Measurements from ENCODE around the gene AFF4. TPM values are rescaled to one million over a fixed set of nuclear protein-coding genes. Genes with fewer than 3 reads are reported as not detected.

AFF4 gene
- total and polyA plus RNA-seq, 2 donors (not counting 1 experiment from before 2014, with no cell fraction given): 16.2 to 81.5 TPM

GRCh38 chr5:132998556-132998955 lies 35.1 kb upstream of the AFF4 start:
- DNase-seq (no peak), ATAC-seq (ENCODE audit: low read depth) (no peak)
- peaks cover 3% of the 10 kb centered on the region for H3K79me2 ChIP-seq (ENCODE audit: control insufficient read depth, insufficient read depth, low read length)
- no peaks in the 10 kb centered on the region for H3K9me3 Mint-ChIP-seq (ENCODE audit: insufficient read depth)
- no peak overlapping the region for H3K27ac Mint-ChIP-seq
- CTCF ChIA-PET: no interaction called here
- H3K4me1 ChIP-seq (ENCODE audit: control insufficient read depth in 2 of 2, insufficient read depth in 2 of 2, low read length in 2 of 2): no peaks in the 10 kb centered on the region
- H3K4me1 Mint-ChIP-seq: no peaks in the 10 kb centered on the region
- POLR2A ChIA-PET: no interaction called here
- no peaks in the 10 kb centered on the region for H3K27me3 Mint-ChIP-seq
- no peaks in the 10 kb centered on the region for H3K9me3 ChIP-seq (ENCODE audit: control extremely low read depth in 1 of 3, control insufficient read depth in 2 of 3, insufficient read depth in 1 of 3, low read length in 2 of 3)
- no peaks in the 10 kb centered on the region for H3K27me3 ChIP-seq (replicated peaks in 1 of 4; ENCODE audit: control extremely low read depth in 1 of 4, control insufficient read depth in 3 of 4, insufficient read depth in 4 of 4, low read length in 3 of 4)
- no peak overlapping the region for H3K4me3 ChIP-seq (ENCODE audit: control extremely low read depth in 1 of 5, extremely low read depth in 1 of 5, insufficient read depth in 1 of 5, low read depth in 2 of 5, low read length in 4 of 5)
- no peaks in the 10 kb centered on the region for H4K20me1 ChIP-seq (ENCODE audit: control insufficient read depth, insufficient read depth, low read length, poor library complexity, severe bottlenecking)
- no peak overlapping the region for H3K4me2 ChIP-seq (replicated peaks; ENCODE audit: low read depth, low read length, poor library complexity, severe bottlenecking)
- no peak overlapping the region for H3K9ac ChIP-seq (ENCODE audit: low read length)
- peaks cover 4 to 20% of the 10 kb centered on the region in 2 experiments for H3K36me3 ChIP-seq (replicated peaks in 1 of 2; ENCODE audit: control extremely low read depth in 1 of 2, control insufficient read depth in 1 of 2, extremely low read depth in 1 of 2, insufficient read depth in 2 of 2, low read length in 1 of 2)
- H3K27ac ChIP-seq (ENCODE audit: low read length in 2 of 2): no peak overlapping the region
- intact Hi-C loops (cut with micrococcal nuclease): no loop called here
- no peak overlapping the region for H2AFZ ChIP-seq (ENCODE audit: insufficient read depth, low read depth, low read length, poor library complexity, severe bottlenecking)
- H3K4me3 Mint-ChIP-seq: no peak overlapping the region
- no CpG with 5 or more reads among the region's 2 CpGs for WGBS (ENCODE audit: insufficient coverage)
- TF ChIP-seq EZH2 (IDR thresholded peaks at IDR 0.05; ENCODE audit: borderline replicate concordance, insufficient read depth, low read depth, low read length, poor library complexity, severe bottlenecking): no peak
- TF ChIP-seq CTCF (IDR thresholded peaks at IDR 0.05): no peak

GRCh38 chr5:132996307-132996706 lies 32.9 kb upstream of the AFF4 start:
- H3K27me3 Mint-ChIP-seq: no peaks in the 10 kb centered on the region

More at GRCh38 chr5:132996307-132996706, 32.9 kb upstream of the AFF4 start:
- no peak for TF ChIP-seq EZH2 (IDR thresholded peaks at IDR 0.05; ENCODE audit: borderline replicate concordance, insufficient read depth, low read depth, low read length, poor library complexity, severe bottlenecking)
- no peak for TF ChIP-seq CTCF (IDR thresholded peaks at IDR 0.05)
- no peaks in the 10 kb centered on the region for H3K27me3 ChIP-seq (replicated peaks in 1 of 4; ENCODE audit: control extremely low read depth in 1 of 4, control insufficient read depth in 3 of 4, insufficient read depth in 4 of 4, low read length in 3 of 4)
- ChIA-PET CTCF (no interaction called here), POLR2A (no interaction called here)
- no peaks in the 10 kb centered on the region for H3K4me1 ChIP-seq (ENCODE audit: control insufficient read depth in 2 of 2, insufficient read depth in 2 of 2, low read length in 2 of 2)
- H2AFZ ChIP-seq (ENCODE audit: insufficient read depth, low read depth, low read length, poor library complexity, severe bottlenecking): no peak overlapping the region
- Mint-ChIP-seq H3K27ac (no peak overlapping the region), H3K4me1 (no peaks in the 10 kb centered on the region), H3K4me3 (no peak overlapping the region), H3K9me3 (ENCODE audit: insufficient read depth) (no peaks in the 10 kb centered on the region)
- H3K4me2 ChIP-seq (replicated peaks; ENCODE audit: low read depth, low read length, poor library complexity, severe bottlenecking): no peak overlapping the region
- H3K4me3 ChIP-seq (ENCODE audit: control extremely low read depth in 1 of 5, extremely low read depth in 1 of 5, insufficient read depth in 1 of 5, low read depth in 2 of 5, low read length in 4 of 5): no peak overlapping the region
- no peaks in the 10 kb centered on the region for H3K9me3 ChIP-seq (ENCODE audit: control extremely low read depth in 1 of 3, control insufficient read depth in 2 of 3, insufficient read depth in 1 of 3, low read length in 2 of 3)
- H3K79me2 ChIP-seq (ENCODE audit: control insufficient read depth, insufficient read depth, low read length): peaks cover under 1% of the 10 kb centered on the region
- intact Hi-C loops (cut with micrococcal nuclease): no loop called here
- peaks cover 2 to 11% of the 10 kb centered on the region in 2 experiments for H3K36me3 ChIP-seq (replicated peaks in 1 of 2; ENCODE audit: control extremely low read depth in 1 of 2, control insufficient read depth in 1 of 2, extremely low read depth in 1 of 2, insufficient read depth in 2 of 2, low read length in 1 of 2)
- no peak for DNase-seq
- no peaks in the 10 kb centered on the region for H4K20me1 ChIP-seq (ENCODE audit: control insufficient read depth, insufficient read depth, low read length, poor library complexity, severe bottlenecking)
- no peak overlapping the region for H3K27ac ChIP-seq (ENCODE audit: low read length in 2 of 2)
- no peak overlapping the region for H3K9ac ChIP-seq (ENCODE audit: low read length)
- WGBS (ENCODE audit: insufficient coverage): no CpG with 5 or more reads among the region's 1 CpG
- no peak for ATAC-seq (ENCODE audit: low read depth)

All from B cell (primary cell).